Activated CD4-positive, CD25-positive, alpha-beta regulatory T cell treated with anti-CD3 and anti-CD28 coated beads, Interleukin-2, amount 50 U/mL, for 24 hours (primary cell): ENCODE results near the gene HMGCS2.
"Not testable (repeated sequence)": the region's sequence is repeated elsewhere in the genome, so short reads cannot be mapped to it uniquely, and the experiment has no call there.

Experiments used
- ATAC-seq, 2 donors: fragments of 150-1000 bp; cut with Tn5 transposase; one replicate each; pipeline ENCODE4 v1.10.0; 2021; ENCODE audit warnings: mild to moderate bottlenecking in 1 of 2, moderate library complexity in 1 of 2

Gene HMGCS2

DNA sequence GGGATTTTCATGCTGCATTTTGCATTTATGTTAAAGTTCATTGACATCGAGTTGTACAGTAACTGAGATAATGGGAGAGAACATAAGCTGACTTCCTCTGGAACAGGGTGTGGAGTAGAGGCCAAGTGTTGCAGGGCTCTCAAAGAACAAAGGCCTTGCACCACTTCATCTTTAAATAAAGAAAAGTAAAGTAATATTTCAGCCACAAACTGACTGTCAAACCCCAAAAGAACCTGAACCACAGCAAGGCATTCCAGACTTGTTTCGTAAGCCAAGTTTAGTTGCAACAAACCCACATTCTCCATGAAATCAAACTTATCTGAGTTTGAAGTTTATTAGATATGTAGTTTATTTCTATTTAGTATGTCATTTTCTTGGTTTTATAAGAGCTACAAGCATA lies 19.1 kb upstream of the HMGCS2 start:
- no peak for ATAC-seq

- not testable (repeated sequence) for ATAC-seq
These were observed 17.9 kb upstream of the HMGCS2 start for GRCh38 chr1:119786473-119787050.

DNA sequence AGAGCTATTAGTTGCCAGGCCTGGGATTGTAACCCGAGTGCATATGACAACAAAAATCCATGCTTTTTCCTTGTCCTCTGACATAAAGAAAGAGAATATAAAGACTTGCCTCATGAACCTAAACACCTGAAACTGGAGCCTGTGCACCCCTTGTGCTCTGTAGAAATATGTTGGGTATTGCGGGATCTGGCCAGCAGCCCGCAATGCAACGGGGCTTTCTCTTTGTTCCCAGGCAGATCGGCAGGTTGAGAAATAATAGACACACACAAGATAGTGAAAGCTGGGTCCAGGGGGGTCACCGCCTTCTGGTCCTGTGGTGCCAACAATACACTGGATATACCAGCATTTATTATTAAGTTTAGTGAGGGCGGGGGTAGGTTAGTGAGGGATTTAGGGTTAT lies 17.3 kb upstream of the HMGCS2 start:
- ATAC-seq, result not testable (repeated sequence)

- no peak for ATAC-seq
These were observed 15.6 kb upstream of the HMGCS2 start for GRCh38 chr1:119784191-119784781.

GRCh38 chr1:119783354-119784185 lies 14.9 kb upstream of the HMGCS2 start:
- no peak for ATAC-seq

- peak in 1 of 2 donors; percentile 24 for ATAC-seq
These were observed 14.1 kb upstream of the HMGCS2 start for GRCh38 chr1:119782631-119783325.

- ATAC-seq, result no peak
These were observed 12.9 kb upstream of the HMGCS2 start for GRCh38 chr1:119781434-119782210.

GRCh38 chr1:119779869-119780356 lies 11.2 kb upstream of the HMGCS2 start:
- no peak for ATAC-seq

DNA sequence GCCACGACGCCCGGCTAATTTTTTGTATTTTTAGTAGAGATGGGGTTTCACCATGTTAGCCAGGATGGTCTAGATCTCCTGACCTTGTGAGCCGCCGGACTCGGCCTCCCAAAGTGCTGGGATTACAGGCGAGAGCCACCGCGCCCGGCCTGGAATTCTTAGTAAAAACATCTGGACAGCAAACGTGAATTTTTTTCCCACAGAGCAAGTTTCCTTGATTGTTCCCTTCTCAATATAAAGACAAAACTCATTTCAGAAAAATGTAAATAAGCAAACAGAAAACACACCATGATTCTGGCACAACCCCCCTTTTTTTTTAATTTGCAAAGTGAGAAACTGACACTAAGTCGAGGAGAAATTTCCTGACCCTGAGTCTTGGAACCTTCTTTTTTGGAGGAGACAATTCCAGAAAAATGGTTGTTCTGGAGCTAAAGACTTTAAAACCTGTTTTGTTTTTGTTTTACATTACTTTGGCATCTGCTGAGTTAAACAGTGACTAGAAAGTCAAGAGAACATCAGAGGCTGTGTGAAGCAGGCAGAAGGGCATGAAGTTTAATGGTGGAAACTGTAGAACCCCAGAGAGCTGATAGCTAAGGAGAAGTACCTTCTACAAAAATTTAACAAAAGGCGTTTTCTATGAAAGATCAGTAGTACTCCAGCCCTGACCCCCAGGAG lies 10.3 kb upstream of the HMGCS2 start:
- no peak for ATAC-seq

GRCh38 chr1:119778359-119778758 lies 9.7 kb upstream of the HMGCS2 start:
- no peak for ATAC-seq

DNA sequence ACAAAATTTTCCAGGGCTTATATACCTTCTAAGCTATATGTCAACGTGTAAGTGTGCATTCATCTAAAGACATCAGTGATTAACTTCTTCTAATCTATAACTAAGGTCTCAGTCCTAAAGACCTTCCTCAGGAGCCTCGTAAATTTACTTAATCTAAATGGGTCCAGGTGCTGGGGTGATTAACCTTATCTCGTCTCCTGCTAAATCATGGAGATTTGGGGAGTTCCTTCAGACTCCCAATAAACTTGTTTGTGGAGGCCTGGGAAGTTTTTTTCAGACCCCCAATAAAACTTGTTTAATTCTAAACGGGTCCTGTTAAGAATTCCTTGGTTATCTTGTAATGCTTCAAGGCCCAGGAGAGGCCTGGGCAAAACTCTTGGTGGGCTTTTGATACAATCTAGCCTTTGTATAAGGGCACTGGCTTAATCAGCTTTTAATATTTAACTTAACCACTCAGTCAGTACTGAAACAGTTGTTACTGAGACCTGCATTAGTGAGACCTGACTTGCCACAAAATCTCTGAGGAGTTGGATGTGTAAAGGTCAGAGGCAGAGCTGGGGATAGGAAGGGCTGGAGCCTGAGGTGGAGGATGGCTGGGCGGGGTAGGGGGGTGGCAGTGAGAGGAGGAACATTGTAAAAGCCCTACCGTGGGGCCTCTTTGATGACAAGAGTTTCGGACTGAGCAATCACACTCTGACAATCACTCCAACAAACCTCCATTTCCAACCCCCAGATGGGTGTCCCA lies 6.2 kb upstream of the HMGCS2 start:
- no peak for ATAC-seq

DNA sequence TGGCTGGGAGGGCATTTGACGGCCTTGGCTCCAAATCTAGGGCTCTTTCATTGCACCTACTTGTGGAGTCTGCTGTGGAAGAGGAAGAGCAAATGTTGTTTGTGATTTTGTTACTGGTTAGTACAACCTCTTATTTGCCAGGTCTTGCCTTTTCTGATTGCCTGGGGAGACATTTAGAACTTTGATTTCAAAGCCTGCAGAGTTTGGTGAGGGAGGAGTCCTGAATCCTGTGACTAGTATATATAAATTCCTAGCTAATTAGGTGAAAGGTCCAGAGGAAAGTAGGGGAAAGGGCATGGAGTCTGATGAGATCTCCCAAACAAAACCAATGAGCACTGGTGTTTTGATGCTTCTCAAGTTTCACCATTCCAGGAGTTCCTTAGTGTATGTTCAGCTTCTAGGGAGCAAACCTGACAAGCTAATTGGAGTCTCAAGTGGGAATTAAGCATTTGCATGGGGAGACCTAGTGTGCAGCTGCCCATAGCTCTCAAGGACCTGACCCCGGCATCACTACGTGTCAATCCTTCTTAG lies 5.1 kb upstream of the HMGCS2 start:
- ATAC-seq, result no peak

GRCh38 chr1:119772298-119772697 lies 3.6 kb upstream of the HMGCS2 start:
- ATAC-seq, result no peak

DNA sequence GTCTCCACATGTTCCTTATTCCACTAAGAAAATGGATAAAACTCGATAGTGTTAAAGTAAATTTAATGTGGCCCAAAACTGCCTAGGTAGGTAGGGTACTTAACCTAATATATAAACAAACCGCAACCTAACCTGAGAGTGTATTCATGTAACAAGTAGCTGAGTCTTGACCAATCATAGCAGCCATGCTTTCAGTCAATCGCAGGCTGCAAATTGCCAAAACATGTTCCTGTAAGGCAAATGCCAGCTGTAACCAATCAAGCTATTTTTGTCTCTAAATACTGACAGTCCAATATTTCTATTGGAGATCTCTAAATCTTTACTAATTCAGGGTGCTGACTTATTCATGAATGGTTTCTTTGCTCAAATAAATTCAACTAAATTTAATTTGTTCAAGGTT lies 3.1 kb upstream of the HMGCS2 start:
- no peak for ATAC-seq

DNA sequence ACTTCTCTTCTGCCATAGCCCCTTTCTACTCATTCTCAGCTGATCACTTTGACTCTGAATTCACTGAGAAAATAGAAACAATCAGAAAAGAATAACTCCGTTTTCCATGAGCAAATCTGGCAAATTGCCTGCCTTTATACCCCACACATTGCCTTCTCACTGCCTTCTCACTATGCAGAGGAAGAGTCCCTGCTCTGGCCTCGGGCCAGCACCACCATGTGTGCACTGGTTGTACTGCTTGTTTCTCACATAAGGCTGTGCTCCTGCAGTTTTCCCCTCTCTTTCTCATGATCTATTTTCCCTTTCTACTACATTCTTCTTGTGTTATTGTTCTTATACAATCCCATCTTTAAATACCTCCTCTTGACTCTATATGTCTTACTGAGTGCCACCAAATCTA lies 2.3 kb upstream of the HMGCS2 start:
- no peak for ATAC-seq

DNA sequence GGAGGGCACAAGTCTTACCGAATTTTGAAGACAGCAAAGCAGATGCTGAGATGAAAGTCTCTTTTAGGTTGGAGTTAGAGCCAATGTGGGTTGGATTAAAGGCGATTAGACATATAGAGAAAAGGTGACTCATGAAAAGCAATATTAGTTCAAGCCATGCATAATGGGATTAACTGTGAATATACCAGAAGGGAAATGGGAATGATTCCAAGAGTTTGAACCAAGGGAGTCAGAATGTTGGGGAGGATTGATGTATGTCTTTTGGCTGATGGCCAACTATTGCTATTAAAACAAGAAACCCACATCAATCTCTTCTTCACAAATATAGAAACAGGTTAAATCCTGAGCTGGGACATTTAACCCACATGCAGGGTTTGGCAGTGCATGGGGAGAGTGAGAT lies 1.2 kb downstream of the HMGCS2 start:
- ATAC-seq, result no peak

DNA sequence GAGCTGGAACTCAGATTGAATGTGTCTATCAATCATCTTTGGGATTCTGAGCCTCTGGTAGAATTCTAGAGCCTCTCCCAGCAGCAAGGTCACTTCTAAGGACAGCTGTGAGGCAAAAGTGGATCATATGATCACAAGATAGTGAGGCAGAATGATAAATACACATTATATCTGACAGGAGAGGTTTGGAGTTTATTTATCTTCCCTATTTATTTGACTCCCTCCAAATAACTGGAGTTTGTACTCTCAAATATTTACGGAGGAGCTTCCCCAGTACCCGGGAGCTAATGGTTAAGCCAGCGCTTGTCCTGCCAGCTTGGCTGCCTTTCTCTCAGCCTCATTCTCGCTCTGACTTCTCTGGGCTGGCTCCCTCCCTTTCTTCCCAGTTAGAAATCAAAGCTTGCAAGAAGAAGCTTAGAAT lies 2.3 kb downstream of the HMGCS2 start:
- ATAC-seq, result no peak

GRCh38 chr1:119764220-119764619 lies 4.5 kb downstream of the HMGCS2 start:
- no peak for ATAC-seq

GRCh38 chr1:119762953-119763352 lies 5.8 kb downstream of the HMGCS2 start:
- ATAC-seq, result no peak

DNA sequence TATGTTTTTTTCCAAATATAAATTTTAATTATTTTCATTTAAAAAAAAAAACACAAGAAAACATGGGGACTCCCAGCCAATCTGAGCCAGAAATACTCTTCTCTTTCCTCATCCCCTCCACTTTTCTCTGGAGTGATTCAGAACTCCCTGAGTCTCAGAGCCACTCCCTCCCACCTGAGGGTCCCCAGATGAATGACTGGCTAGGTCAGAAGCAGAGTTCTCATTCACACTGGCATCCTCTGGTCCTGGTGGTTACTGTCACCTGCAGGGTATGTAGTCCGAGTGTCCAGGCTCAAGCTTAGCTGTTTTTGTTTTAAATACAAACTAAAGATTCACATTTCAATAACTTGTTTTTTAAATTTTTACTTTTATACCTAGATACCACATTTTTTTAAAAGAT lies 6.3 kb downstream of the HMGCS2 start:
- no peak for ATAC-seq

DNA sequence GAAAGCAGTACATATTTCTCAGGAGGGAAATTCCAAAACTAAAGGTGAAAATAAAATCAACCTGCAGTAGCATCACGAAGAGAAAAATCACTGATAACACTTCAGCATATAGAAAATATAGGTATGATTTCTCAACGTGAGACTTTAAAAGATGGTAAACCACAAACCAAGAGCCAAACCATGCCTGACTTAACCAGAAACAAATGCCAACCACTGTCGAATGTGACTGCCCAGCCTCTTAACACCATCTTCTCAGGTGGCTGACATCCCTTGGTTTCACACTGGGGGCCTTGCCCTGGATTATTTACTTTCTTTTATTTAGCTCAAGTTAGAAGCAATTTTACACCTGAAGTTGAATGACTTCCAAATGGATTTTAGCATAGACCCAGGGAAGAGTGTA lies 10.1 kb downstream of the HMGCS2 start:
- ATAC-seq, result no peak
